Stimulated activated CD4-positive, alpha-beta T cell treated with anti-CD3 and anti-CD28 coated beads, Interleukin-1b, Interleukin-23, amount 100 ng/mL, for 48 hours (primary cell): ENCODE data around the gene LRP2.
"Not testable (repeated sequence)": the region's sequence is repeated elsewhere in the genome, so short reads cannot be mapped to it uniquely, and the experiment has no call there.

Source experiments
- DNase-seq: peaks from one replicate; pipeline ENCODE4 v3.0.0-alpha.2; 2020

The LRP2 gene

GRCh38 chr2:169362118-169362893, at the start of gene LRP2:
Gene LRP2, minus strand, starts transcription at chr2:169362534. Its CDS starts 135 bp downstream, at chr2:169362399.
- DNase-seq: peak; percentile 7

- no peak for DNase-seq
These were observed 44.6 kb upstream of the LRP2 start for GRCh38 chr2:169406891-169407290.

GRCh38 chr2:169399491-169399890, 37.2 kb upstream of the LRP2 start:
- not testable (repeated sequence) for DNase-seq

- no peak for DNase-seq
These were observed 35.4 kb upstream of the LRP2 start for GRCh38 chr2:169397697-169398096.

GRCh38 chr2:169395821-169396374, 33.6 kb upstream of the LRP2 start:
- no peak for DNase-seq

- no peak for DNase-seq
These were observed 30.8 kb upstream of the LRP2 start for GRCh38 chr2:169393068-169393590.

- no peak for DNase-seq
These were observed 28.9 kb upstream of the LRP2 start for GRCh38 chr2:169391236-169391635.

- DNase-seq: no peak
These were observed 25.8 kb upstream of the LRP2 start for GRCh38 chr2:169388161-169388560.

- no peak for DNase-seq
These were observed 24.4 kb upstream of the LRP2 start for GRCh38 chr2:169386722-169387121.

- no peak for DNase-seq
These were observed 22.5 kb upstream of the LRP2 start for GRCh38 chr2:169384816-169385215.

GRCh38 chr2:169372561-169372960, 10.2 kb upstream of the LRP2 start:
- no peak for DNase-seq

- no peak for DNase-seq
These were observed 3.7 kb upstream of the LRP2 start for GRCh38 chr2:169366066-169366465.

GRCh38 chr2:169365029-169365480, 2.7 kb upstream of the LRP2 start:
- no peak for DNase-seq

- peak; percentile 46 for DNase-seq
These were observed 1.3 kb upstream of the LRP2 start for GRCh38 chr2:169363560-169364150.

- DNase-seq: peak; percentile 6
These were observed 693 bp upstream of the LRP2 start for GRCh38 chr2:169362894-169363559.

GRCh38 chr2:169361706-169362117, 622 bp downstream of the LRP2 start:
- peak; percentile 5 for DNase-seq

- no peak for DNase-seq
These were observed 1.2 kb downstream of the LRP2 start for GRCh38 chr2:169360984-169361705.

GRCh38 chr2:169358016-169358415, 4.3 kb downstream of the LRP2 start:
- no peak for DNase-seq

- DNase-seq: no peak
These were observed 8.1 kb downstream of the LRP2 start for GRCh38 chr2:169354244-169354643.

GRCh38 chr2:169351725-169352124, 10.6 kb downstream of the LRP2 start:
- DNase-seq: no peak

GRCh38 chr2:169349535-169349934, 12.8 kb downstream of the LRP2 start:
- DNase-seq: no peak

- no peak for DNase-seq
These were observed 13.9 kb downstream of the LRP2 start for GRCh38 chr2:169348321-169349024.
